ENCODE data around the gene TMEM255B.
A peak's percentile ranks its signal among the peaks of the same experiment; 100 is the strongest.
"Not testable (repeated sequence)": the region's sequence is repeated elsewhere in the genome, so short reads cannot be mapped to it uniquely, and the experiment has no call there.

Gene TMEM255B

DNA sequence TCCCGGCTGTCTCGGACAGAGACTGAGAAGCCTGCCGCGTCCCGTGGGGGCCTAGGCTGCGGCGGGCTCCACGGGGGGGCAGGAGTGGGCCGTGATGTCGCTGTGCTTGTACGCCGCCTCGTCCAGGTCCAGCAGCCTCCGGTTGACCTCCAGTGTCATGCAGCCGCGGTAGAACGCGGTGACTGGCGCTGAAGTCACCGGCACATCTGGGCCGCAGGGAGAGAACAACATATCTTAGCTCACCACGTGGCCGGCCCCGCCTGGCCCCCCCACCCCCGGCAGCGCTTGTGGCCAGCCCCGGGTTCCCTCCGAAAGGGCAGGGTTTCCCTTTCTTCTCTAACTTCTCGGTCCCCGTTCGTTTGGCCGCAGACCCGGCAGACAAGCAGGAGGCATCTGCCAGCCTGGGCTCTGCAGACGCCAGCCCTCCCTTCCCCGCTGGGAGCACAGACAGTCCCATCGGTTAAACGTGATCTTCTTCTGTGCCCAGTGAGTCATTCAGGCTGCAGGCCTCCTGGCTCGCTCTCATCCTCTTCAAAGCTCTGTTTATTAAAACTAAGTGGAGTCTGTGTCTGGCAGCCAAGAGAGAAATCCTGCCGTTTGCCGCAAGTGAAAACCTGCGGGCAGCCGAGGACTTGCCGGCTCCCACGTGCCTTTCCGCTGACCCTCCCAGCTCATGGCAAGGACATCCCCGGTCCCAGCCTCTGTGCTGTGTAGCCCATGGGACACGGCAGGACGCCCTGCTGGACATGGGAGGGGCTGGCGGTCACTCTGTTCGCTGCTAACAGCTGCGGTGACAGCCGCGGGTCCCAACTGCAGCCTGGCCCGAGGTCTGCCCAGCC, 62.0 kb downstream of the TMEM255B start:
- ChIA-PET CTCF (interaction anchor here (0.7 to 1.2 kb wide), 6 partner anchors 16 to 127 kb away, joined by 3 to 6 read pairs (median 3); no protein-coding TSS in a partner anchor), POLR2A (ENCODE audit: low non-redundant PET) (interaction anchor here (0.5 to 1.3 kb wide), 4 partner anchors 17 to 118 kb away, joined by 3 to 6 read pairs (median 6); no protein-coding TSS in a partner anchor)
- peak overlapping the region; percentile 99 for H3K27ac ChIP-seq
- DNase-seq (ENCODE audit: low spot score): peak; percentile 87
- TF ChIP-seq CTCF (conservative IDR thresholded peaks at IDR 0.05; ENCODE audit: low read depth): no peak

DNA sequence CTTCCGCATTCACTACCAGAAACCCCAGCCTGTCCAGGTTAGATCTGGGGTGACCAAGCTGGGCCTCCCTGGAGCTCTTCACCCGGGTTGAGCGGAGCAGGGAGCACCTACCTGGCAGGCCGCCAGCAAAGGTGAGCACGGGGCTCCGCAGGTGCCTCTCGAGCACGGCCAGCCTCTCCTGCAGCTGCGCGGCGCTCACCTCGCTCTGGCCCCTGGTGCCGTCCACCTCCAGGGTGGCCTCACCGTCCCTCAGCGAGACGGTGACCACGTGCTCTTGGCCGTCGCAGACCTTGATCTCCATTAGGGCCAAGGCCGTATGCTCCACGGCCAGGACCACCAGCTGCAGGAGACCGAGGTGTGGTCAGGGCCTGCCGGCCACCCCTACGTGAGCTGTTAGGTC, 62.8 kb downstream of the TMEM255B start:
- ChIA-PET CTCF (interaction anchor here (0.6 to 1.2 kb wide), 5 partner anchors 12 to 126 kb away, joined by 3 to 6 read pairs (median 3); no protein-coding TSS in a partner anchor), POLR2A (ENCODE audit: low non-redundant PET) (interaction anchor here (0.5 to 1.3 kb wide), 3 partner anchors 16 to 60 kb away, joined by 3 to 6 read pairs (median 5); no protein-coding TSS in a partner anchor)
- peak overlapping the region; percentile 99 for H3K27ac ChIP-seq
- no peak for TF ChIP-seq CTCF (conservative IDR thresholded peaks at IDR 0.05; ENCODE audit: low read depth)
- DNase-seq (ENCODE audit: low spot score): no peak

DNA sequence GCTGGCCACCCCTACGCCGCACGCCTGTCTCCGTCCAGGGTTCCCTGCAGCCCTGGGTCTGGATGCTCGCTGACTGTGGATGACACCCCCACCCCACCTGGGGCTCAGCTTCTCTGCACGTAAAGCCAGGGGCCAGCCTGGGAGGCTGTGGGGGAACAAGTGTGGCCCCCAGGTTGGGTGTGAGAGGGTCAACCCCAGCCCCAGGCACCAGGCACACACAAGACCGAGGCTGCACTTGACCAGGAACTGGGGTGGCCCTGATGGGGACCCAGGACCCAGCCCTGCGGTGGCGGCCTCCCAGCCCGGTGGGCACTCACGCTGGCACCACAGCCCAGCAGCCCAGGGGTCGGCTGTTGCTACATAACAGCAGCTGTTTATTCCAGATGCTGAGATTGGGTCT, 63.2 kb downstream of the TMEM255B start:
- no peak for DNase-seq (ENCODE audit: low spot score)

DNA sequence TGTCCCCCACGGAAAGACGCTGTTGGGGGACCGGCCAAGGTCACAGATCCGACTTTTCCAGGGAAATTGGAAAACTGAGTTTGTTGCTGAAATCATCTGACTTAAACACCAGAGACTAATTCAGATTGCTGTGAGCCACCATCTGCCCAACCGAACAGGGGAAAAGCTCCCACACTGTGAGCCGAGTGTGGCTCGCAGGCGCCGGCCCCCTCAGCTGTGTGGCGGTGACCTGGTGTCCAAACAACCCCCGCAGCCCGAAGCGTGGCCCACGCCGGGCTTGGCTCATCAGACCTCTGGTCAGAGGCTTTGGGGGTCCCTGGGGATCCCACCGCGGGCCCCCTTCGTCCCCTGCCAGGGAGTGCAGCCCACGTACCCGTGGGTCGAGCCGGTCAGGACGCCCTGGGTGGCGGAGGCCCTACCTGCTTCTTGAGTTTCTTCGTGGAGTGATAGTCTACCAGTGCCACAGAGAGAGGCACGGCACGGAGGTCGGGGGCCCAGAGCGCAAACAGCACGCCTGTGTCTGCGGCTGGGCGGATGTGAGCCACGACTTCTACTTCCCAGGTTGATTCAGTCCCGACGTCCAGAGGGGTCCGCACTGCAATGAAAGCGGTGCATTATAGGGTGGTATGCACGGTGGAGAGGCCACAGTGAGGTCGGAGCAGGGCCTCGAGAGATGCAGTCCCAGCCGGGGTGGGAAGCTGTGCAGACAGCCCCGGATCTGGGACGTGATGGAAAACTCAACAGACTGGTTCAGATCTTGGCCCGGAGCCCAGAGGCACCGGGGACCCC, 64.1 kb downstream of the TMEM255B start:
- no peak for TF ChIP-seq CTCF (conservative IDR thresholded peaks at IDR 0.05; ENCODE audit: low read depth)
- ChIA-PET CTCF (interaction anchor here (0.7 to 1.2 kb wide), 2 partner anchors 124 kb away, joined by 3 read pairs; no protein-coding TSS in a partner anchor), POLR2A (ENCODE audit: low non-redundant PET) (no interaction called here)
- peak overlapping the region; percentile 99 for H3K27ac ChIP-seq
- no peak for DNase-seq (ENCODE audit: low spot score)

More for the DNA sequence above, 63.2 kb downstream of the TMEM255B start:
- peak overlapping the region; percentile 99 for H3K27ac ChIP-seq
- ChIA-PET POLR2A (ENCODE audit: low non-redundant PET) (no interaction called here), CTCF (interaction anchor here (0.6 to 0.7 kb wide), 2 partner anchors 12 to 40 kb away, joined by 3 read pairs; no protein-coding TSS in a partner anchor)
- no peak for TF ChIP-seq CTCF (conservative IDR thresholded peaks at IDR 0.05; ENCODE audit: low read depth)

DNA sequence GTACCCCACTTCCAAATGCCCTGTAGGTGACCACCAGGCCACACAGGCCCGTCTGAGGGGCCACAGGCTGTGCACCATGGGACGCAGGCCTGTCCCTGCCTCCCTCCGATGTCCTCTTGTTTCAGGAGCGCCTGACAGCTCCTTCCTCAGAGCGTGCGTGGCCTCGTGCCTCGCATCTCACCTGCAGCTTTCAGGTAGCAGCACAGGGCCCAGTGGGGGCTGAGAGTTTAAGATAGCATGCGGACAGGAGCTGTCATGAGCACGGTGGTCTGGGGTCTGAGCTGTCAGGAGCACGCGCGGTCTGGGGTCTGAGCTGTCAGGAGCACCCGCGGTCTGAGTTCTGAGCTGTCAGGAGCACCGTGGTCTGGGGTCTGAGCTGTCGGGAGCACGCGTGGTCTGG, 64.7 kb downstream of the TMEM255B start:
- DNase-seq (ENCODE audit: low spot score): no peak
- peak overlapping the region; percentile 99 for H3K27ac ChIP-seq
- ChIA-PET POLR2A (ENCODE audit: low non-redundant PET) (no interaction called here), CTCF (interaction anchor here (1.2 kb wide), 1 partner anchor 124 kb away, joined by 3 read pairs; no protein-coding TSS in a partner anchor)
- TF ChIP-seq CTCF (conservative IDR thresholded peaks at IDR 0.05; ENCODE audit: low read depth): no peak

DNA sequence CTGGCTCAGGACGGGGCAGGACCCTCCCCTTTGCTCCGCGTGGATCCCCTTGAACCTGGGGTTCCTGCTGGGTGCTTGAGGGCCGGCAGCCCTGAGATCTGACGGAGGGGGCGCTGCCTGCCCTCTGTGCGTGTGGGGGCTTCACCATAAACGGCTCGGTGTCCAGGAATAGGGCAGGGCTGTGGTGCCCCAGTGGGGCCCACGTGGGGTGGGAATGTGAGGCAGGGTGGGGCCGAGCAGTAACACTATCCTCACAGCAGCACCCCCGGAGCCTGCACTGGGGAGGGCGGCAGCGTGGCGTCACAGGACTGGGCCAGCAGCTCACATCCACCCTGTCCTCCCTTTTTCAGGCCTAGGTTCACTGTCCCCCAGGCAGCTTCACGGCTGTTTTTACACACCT, 66.8 kb downstream of the TMEM255B start:
- POLR2A ChIA-PET (ENCODE audit: low non-redundant PET): no interaction called here
- CTCF ChIA-PET: no interaction called here
- H3K27ac ChIP-seq: peak overlapping the region; percentile 37
- no peak for TF ChIP-seq CTCF (conservative IDR thresholded peaks at IDR 0.05; ENCODE audit: low read depth)
- no peak for DNase-seq (ENCODE audit: low spot score)

DNA sequence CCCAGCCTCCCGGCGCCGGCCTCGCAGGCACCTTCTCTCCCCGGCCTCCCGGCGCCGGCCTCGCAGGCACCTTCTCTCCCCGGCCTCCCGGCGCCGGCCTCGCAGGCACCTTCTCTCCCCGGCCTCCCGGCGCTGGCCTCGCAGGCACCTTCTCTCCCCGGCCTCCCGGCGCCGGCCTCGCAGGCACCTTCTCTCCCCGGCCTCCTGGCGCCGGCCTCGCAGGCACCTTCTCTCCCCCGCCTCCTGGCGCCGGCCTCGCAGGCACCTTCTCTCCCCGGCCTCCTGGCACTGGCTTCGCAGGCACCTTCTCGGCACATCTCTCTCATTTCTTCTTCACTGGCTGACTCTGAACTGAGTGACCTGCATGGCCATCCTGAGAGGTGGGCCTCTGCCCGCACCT, 67.4 kb downstream of the TMEM255B start:
- CTCF ChIA-PET; POLR2A ChIA-PET (ENCODE audit: low non-redundant PET); DNase-seq (ENCODE audit: low spot score): not testable (repeated sequence)
- H3K27ac ChIP-seq: peak overlapping the region; percentile 24
